HEK293 (cell line): ENCODE results near the gene HSPE1.

Source experiments
- CTCF ChIA-PET: fragments of 350-600 bp; formaldehyde crosslinking; extraction: SDS; loops from one replicate; lab custom pipeline; 2021; ENCODE audit warnings: antibody characterized with exemption; lab: Yijun Ruan, JAX
- POLR2A ChIA-PET: fragments of 300-600 bp; formaldehyde crosslinking; extraction: SDS; loops from one replicate; lab custom pipeline; 2020; ENCODE audit warnings: antibody characterized with exemption, inconsistent platforms; lab: Yijun Ruan, JAX
- H3K27ac ChIP-seq: fragments of 200-500 bp; sonication (Bioruptor generic); 2 replicates; pipeline ENCODE4 v1.5.1; 2014; ENCODE audit warnings: low read depth, low read length, control low read depth, inconsistent platforms; ENCODE audit errors: extremely low read depth
- H3K36me3 ChIP-seq, 2 experiments: fragments of 200-500 bp in 1 of 2; sonication (Bioruptor generic) in 1 of 2; 1 replicate in 1 of 2; 2 replicates in 1 of 2; pipeline ENCODE4 v1.5.1; 2014 to 2017; ENCODE audit warnings: inconsistent platforms in 2 of 2, low read length in 2 of 2; ENCODE audit not compliant: control insufficient read depth in 2 of 2, insufficient read depth in 1 of 2
- H3K4me1 ChIP-seq: fragments of 200-500 bp; sonication (Bioruptor generic); 2 replicates; pipeline ENCODE4 v1.5.1; 2014; ENCODE audit warnings: mild to moderate bottlenecking, low read length, inconsistent platforms; ENCODE audit not compliant: control insufficient read depth, insufficient read depth
- H3K4me3 ChIP-seq: 2 replicates; pipeline ENCODE4 v1.5.1; 2011; ENCODE audit warnings: low read depth, mild to moderate bottlenecking, control low read depth, low read length, moderate library complexity
- H3K9me3 ChIP-seq: fragments of 200-500 bp; sonication (Bioruptor generic); 2 replicates; pipeline ENCODE4 v1.5.1; 2014; ENCODE audit warnings: low read depth, low read length, inconsistent platforms; ENCODE audit not compliant: control insufficient read depth, insufficient read depth
- GLI2 ChIP-seq: fragments of 450-650 bp; formaldehyde crosslinking; IDR thresholded peaks from 2 replicates; pipeline ENCODE4; 2017; ENCODE audit warnings: missing biosample characterization, missing genetic modification characterization, low read depth, borderline replicate concordance
- GLI4 ChIP-seq: fragments of 450-650 bp; formaldehyde crosslinking; IDR thresholded peaks from 2 replicates; pipeline ENCODE4 v1.5.1; 2016; ENCODE audit warnings: missing biosample characterization, missing genetic modification characterization
- HOXD13 ChIP-seq: sonication (generic); formaldehyde crosslinking; IDR thresholded peaks from 2 replicates; pipeline ENCODE4 v1.8.0; 2022; ENCODE audit warnings: missing genetic modification reagents, borderline replicate concordance
- PBX3 ChIP-seq: sonication (generic); formaldehyde crosslinking; IDR thresholded peaks from 2 replicates; pipeline ENCODE4 v1.8.1; 2022; ENCODE audit warnings: mild to moderate bottlenecking, moderate library complexity, missing genetic modification reagents
- RBAK ChIP-seq: fragments of 450-650 bp; formaldehyde crosslinking; IDR thresholded peaks from 2 replicates; pipeline ENCODE4 v1.5.1; 2016; ENCODE audit warnings: missing biosample characterization, missing genetic modification characterization
- REPIN1 ChIP-seq: fragments of 450-650 bp; formaldehyde crosslinking; IDR thresholded peaks from 2 replicates; pipeline ENCODE4 v1.5.1; 2017; ENCODE audit warnings: missing biosample characterization, missing genetic modification characterization, low read depth
- SP2 ChIP-seq: fragments of 450-650 bp; formaldehyde crosslinking; IDR thresholded peaks from 2 replicates; pipeline ENCODE4 v1.5.1; 2016; ENCODE audit warnings: missing biosample characterization, missing genetic modification characterization
- ZNF121 ChIP-seq: fragments of 450-650 bp; formaldehyde crosslinking; IDR thresholded peaks from 2 replicates; pipeline ENCODE4 v1.5.1; 2016; ENCODE audit warnings: missing biosample characterization, missing genetic modification characterization
- ZNF155 ChIP-seq: fragments of 450-650 bp; formaldehyde crosslinking; IDR thresholded peaks from 2 replicates; pipeline ENCODE4 v1.5.1; 2016; ENCODE audit warnings: missing biosample characterization, missing genetic modification characterization
- ZNF174 ChIP-seq: fragments of 450-650 bp; formaldehyde crosslinking; IDR thresholded peaks from 2 replicates; pipeline ENCODE4 v1.5.0; 2017; ENCODE audit warnings: missing biosample characterization, mild to moderate bottlenecking, missing genetic modification characterization
- ZNF214 ChIP-seq: fragments of 450-650 bp; formaldehyde crosslinking; IDR thresholded peaks from 2 replicates; pipeline ENCODE4 v1.5.1; 2017; ENCODE audit warnings: missing biosample characterization, mild to moderate bottlenecking, missing genetic modification characterization, borderline replicate concordance
- ZNF335 ChIP-seq: fragments of 450-650 bp; formaldehyde crosslinking; conservative IDR thresholded peaks from 2 replicates; pipeline ENCODE4 v1.5.1; 2016; ENCODE audit warnings: missing biosample characterization, missing genetic modification characterization
- ZNF404 ChIP-seq: fragments of 450-650 bp; formaldehyde crosslinking; IDR thresholded peaks from 2 replicates; pipeline ENCODE4 v1.5.1; 2017; ENCODE audit warnings: missing biosample characterization, missing genetic modification characterization
- ZNF549 ChIP-seq: fragments of 450-650 bp; IDR thresholded peaks from 2 replicates; pipeline ENCODE4 v1.5.1; 2018; ENCODE audit warnings: missing biosample characterization, missing genetic modification characterization, mild to moderate bottlenecking, inconsistent platforms, moderate library complexity
- ZNF580 ChIP-seq: fragments of 450-650 bp; formaldehyde crosslinking; IDR thresholded peaks from 2 replicates; pipeline ENCODE4 v1.5.1; 2016; ENCODE audit warnings: missing biosample characterization, missing genetic modification characterization
- ZNF707 ChIP-seq: fragments of 450-650 bp; formaldehyde crosslinking; IDR thresholded peaks from 2 replicates; pipeline ENCODE4 v1.5.1; 2016; ENCODE audit warnings: missing biosample characterization, missing genetic modification characterization
- TF ChIP-seq, protein P1 (sequence below): fragments of 450-650 bp; formaldehyde crosslinking; IDR thresholded peaks from 2 replicates; pipeline ENCODE4 v1.5.1; 2017; ENCODE audit warnings: missing biosample characterization, missing genetic modification characterization
- TF ChIP-seq, protein P2 (sequence below): fragments of 450-650 bp; formaldehyde crosslinking; IDR thresholded peaks from 2 replicates; pipeline ENCODE4 v1.5.1; 2016; ENCODE audit warnings: missing biosample characterization, missing genetic modification characterization
- TF ChIP-seq, protein P3 (sequence below): fragments of 450-650 bp; formaldehyde crosslinking; IDR thresholded peaks from 2 replicates; pipeline ENCODE4 v1.5.1; 2016; ENCODE audit warnings: missing biosample characterization, missing genetic modification characterization
- TF ChIP-seq, protein P4 (sequence below): fragments of 450-650 bp; formaldehyde crosslinking; IDR thresholded peaks from 2 replicates; pipeline ENCODE4 v1.5.1; 2017; ENCODE audit warnings: missing biosample characterization, missing genetic modification characterization

The HSPE1 gene

DNA sequence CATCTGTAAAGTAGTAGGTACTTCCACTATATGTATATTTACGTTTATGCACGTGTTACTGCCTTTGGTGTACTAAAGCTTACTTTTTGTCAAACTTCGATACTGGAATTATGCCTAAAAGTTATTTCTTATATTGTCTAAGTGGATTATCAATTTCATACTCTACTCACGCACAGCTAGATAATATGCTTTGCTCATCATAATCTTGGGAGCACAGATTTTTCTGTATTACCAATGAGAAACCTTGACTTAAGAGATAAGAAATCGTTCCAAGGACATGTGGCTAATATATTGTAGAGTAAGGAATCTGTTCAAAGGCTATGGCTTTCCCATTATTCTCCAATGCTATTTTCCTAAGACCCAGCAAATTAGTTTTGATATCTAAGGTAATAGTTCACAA lies 6.5 kb downstream of the HSPE1 start:
- Histone ChIP-seq H3K36me3 (peaks cover 18 to 36% of the 10 kb centered on the region in 2 experiments; a peak in 2 of 3 replicates), H3K9me3 (no peaks in the 10 kb centered on the region), H3K27ac (no peak overlapping the region), H3K4me3 (no peak overlapping the region), H3K4me1 (0 out of 2 replicates have a peak, but pooled peaks cover 3% of the 10 kb centered on the region)
- ChIA-PET POLR2A (interaction anchor here (1.2 kb wide), 1 partner anchor 9 kb away, joined by 7 read pairs; the partner anchor contains the start of gene MOB4), CTCF (no interaction called here)
- TF ChIP-seq, protein P1, sequence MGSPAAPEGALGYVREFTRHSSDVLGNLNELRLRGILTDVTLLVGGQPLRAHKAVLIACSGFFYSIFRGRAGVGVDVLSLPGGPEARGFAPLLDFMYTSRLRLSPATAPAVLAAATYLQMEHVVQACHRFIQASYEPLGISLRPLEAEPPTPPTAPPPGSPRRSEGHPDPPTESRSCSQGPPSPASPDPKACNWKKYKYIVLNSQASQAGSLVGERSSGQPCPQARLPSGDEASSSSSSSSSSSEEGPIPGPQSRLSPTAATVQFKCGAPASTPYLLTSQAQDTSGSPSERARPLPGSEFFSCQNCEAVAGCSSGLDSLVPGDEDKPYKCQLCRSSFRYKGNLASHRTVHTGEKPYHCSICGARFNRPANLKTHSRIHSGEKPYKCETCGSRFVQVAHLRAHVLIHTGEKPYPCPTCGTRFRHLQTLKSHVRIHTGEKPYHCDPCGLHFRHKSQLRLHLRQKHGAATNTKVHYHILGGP: no peak
- TF ChIP-seq, protein P2, sequence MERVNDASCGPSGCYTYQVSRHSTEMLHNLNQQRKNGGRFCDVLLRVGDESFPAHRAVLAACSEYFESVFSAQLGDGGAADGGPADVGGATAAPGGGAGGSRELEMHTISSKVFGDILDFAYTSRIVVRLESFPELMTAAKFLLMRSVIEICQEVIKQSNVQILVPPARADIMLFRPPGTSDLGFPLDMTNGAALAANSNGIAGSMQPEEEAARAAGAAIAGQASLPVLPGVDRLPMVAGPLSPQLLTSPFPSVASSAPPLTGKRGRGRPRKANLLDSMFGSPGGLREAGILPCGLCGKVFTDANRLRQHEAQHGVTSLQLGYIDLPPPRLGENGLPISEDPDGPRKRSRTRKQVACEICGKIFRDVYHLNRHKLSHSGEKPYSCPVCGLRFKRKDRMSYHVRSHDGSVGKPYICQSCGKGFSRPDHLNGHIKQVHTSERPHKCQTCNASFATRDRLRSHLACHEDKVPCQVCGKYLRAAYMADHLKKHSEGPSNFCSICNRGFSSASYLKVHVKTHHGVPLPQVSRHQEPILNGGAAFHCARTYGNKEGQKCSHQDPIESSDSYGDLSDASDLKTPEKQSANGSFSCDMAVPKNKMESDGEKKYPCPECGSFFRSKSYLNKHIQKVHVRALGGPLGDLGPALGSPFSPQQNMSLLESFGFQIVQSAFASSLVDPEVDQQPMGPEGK: no peak
- no peak for TF ChIP-seq ZNF549 (tag by site-specific recombination)
- TF ChIP-seq ZNF174 (tag by site-specific recombination): no peak
- TF ChIP-seq, protein P3, sequence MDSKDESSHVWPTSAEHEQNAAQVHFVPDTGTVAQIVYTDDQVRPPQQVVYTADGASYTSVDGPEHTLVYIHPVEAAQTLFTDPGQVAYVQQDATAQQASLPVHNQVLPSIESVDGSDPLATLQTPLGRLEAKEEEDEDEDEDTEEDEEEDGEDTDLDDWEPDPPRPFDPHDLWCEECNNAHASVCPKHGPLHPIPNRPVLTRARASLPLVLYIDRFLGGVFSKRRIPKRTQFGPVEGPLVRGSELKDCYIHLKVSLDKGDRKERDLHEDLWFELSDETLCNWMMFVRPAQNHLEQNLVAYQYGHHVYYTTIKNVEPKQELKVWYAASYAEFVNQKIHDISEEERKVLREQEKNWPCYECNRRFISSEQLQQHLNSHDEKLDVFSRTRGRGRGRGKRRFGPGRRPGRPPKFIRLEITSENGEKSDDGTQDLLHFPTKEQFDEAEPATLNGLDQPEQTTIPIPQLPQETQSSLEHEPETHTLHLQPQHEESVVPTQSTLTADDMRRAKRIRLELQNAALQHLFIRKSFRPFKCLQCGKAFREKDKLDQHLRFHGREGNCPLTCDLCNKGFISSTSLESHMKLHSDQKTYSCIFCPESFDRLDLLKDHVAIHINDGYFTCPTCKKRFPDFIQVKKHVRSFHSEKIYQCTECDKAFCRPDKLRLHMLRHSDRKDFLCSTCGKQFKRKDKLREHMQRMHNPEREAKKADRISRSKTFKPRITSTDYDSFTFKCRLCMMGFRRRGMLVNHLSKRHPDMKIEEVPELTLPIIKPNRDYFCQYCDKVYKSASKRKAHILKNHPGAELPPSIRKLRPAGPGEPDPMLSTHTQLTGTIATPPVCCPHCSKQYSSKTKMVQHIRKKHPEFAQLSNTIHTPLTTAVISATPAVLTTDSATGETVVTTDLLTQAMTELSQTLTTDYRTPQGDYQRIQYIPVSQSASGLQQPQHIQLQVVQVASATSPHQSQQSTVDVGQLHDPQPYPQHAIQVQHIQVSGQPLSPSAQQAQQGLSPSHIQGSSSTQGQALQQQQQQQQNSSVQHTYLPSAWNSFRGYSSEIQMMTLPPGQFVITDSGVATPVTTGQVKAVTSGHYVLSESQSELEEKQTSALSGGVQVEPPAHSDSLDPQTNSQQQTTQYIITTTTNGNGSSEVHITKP (tag by site-specific recombination): no peak
- TF ChIP-seq ZNF121 (tag by site-specific recombination): no peak
- no peak for TF ChIP-seq GLI4
- no peak for TF ChIP-seq REPIN1 (tag by site-specific recombination)
- no peak for TF ChIP-seq SP2 (tag by site-specific recombination)
- TF ChIP-seq PBX3 (CRISPR knock-in tag): no peak
- TF ChIP-seq HOXD13: no peak
- TF ChIP-seq ZNF580 (tag by site-specific recombination): no peak
- no peak for TF ChIP-seq GLI2 (tag by site-specific recombination)
- no peak for TF ChIP-seq ZNF707
- TF ChIP-seq RBAK (tag by site-specific recombination): no peak
- no peak for TF ChIP-seq ZNF404 (tag by site-specific recombination)
- no peak for TF ChIP-seq ZNF335
- TF ChIP-seq ZNF214: no peak
- no peak for TF ChIP-seq ZNF155 (tag by site-specific recombination)
- TF ChIP-seq, protein P4, sequence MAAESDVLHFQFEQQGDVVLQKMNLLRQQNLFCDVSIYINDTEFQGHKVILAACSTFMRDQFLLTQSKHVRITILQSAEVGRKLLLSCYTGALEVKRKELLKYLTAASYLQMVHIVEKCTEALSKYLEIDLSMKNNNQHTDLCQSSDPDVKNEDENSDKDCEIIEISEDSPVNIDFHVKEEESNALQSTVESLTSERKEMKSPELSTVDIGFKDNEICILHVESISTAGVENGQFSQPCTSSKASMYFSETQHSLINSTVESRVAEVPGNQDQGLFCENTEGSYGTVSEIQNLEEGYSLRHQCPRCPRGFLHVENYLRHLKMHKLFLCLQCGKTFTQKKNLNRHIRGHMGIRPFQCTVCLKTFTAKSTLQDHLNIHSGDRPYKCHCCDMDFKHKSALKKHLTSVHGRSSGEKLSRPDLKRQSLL (tag by site-specific recombination): no peak
- TF ChIP-seq, all 188 proteins: peak for 0
